HG03442 (cell line): ENCODE results near the gene EEF2KMT.
A peak's percentile ranks its signal among the peaks of the same experiment; 100 is the strongest.
"Not testable (repeated sequence)": the region's sequence is repeated elsewhere in the genome, so short reads cannot be mapped to it uniquely, and the experiment has no call there.

ENCODE experiments used
- ATAC-seq: cut with Tn5 transposase; IDR thresholded peaks from one replicate; pipeline ENCODE4 v1.9.1; 2021; ENCODE audit warnings: mild to moderate bottlenecking, moderate library complexity; ENCODE audit not compliant: unreplicated experiment

Gene EEF2KMT

DNA sequence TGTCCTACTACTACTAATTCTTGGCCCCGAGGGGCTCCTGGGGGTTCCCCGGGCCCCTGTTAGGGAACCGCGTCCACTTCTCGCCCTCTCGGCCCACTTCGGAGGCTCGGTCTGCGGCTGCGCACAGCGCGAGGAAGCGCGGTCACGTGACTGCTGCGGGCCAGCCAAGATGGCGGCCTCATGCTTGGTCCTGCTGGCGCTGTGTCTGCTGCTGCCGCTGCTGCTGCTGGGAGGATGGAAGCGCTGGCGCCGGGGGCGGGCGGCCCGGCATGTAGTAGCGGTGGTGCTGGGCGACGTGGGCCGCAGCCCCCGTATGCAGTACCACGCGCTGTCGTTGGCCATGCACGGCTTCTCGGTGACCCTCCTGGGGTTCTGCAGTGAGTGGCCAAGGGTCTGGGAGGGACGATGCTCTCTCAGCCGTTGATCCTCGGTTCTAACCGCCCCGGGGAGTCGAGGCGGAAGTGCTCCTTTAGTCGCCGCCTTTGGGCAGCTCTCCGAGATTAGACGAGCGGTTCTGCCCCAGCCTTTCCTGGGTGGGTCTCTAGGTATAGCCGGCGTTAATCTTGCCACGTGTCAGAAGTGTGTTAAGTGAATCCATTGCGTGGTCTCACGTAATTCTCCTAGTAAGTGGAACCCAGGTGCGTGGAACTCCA lies 25.8 kb downstream of the EEF2KMT start, which contains the start of gene ALG1:
Gene ALG1 (plus strand): TSS at position 163 of the 653 bp plus-strand sequence. CDS start 7 bp downstream, at position 170.
- peak; percentile 86 for ATAC-seq

DNA sequence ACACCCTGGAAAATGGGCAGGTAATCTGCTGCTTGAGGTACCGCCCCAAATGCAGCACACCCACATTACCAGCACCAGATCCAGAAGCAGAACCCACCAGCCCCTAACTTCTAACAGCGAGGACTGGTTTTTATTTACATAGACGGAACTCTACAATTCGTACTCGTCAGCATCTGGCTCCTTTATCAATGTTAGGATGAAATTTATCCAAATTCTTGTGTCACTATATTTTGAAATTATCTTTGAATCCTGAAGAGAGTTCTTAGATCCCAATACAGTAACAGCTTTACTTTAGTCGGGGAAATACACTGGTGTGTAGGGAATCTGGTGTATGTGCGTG lies 26.3 kb downstream of the EEF2KMT start:
- ATAC-seq, result no peak

DNA sequence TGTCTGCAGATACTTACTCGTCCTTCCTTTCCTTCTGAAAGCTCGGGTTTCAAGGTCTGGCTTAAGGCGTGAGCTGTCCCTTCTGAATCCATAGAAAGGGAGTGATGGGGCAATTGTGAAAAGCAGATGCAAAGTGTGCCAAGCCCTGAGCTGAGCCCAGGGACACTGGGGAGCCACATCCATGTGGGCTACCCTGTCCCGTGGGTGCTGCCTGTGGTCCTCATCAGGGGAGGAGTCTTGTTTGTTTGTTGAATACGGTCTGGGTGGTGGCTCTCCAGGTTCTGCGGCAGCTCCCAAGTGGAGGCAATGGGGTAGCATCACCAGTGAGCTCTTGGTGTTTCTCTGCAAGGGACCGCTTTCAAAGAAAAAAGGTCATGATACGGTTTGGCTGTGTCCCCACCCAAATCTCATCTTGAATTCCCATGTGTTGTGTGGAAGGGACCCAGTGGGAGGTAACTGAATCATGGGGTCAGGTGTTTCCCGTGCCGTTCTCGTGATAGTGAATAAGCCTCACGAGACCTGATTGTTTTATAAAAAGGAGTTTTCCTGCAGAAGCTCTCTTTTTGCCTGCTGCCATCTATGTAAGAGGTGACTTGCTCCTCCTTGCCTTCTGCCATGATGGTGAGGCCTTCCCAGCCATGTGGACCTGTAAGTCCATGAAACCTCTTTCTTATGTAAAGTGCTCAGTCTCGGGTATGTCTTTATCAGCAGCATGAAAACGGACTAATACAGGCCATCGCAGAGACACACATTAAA lies 27.0 kb downstream of the EEF2KMT start:
- no peak for ATAC-seq

DNA sequence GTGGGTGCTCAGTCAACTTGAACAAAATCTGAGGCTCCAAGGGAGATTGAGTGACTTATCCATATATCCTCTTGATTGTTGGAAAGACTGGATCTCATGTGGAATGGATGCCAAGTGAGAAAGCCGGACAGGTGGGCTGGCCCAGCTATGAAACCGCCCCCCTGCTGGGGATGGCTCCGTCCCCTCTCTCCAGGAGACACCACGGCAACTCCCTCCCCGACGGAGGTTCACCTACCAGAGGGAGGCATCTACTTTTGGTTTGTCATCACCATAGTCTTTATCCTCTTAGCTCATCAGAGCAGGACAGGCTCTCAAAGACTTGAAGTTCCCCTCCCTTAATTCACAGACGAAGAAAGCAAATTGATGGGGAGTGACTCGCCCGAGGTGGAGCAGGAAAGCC lies 27.7 kb downstream of the EEF2KMT start:
- no peak for ATAC-seq

DNA sequence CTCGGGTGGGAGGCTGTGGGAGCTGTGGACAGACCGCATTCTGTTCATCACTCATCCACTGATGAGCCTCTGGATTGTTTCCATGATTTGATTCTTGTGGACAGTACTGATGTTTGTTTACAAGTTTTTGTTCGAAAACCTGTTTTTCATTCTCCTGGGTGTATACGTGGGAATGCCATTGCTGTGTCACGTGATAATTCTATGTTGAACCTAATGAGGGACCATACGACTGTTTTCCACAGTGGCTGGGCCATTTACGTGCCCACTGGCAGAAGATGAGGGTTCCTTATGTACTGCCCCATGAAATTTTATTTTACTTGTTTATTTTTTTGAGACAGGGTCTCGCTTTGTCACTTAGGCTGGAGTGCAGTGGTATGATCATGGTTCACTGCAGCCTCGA lies 28.5 kb downstream of the EEF2KMT start:
- no peak for ATAC-seq

DNA sequence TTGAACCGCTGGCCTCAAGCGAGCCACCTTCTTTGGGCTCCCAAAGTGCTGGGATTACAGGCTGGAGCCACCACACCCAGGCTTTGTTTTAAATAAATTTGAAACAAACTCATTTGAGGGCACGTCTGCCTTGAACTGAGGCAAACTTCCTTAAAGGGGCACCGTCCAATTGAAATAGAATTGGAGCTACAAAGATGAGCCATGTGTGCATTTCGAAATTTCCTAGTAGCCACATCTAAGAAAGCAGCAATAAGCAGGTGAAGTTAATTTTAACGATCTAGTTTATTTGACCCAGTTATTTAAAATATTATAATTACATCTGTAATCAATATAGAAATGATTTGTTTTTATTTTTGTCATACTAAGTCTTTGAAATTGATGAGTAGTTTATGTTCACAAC lies 31.1 kb downstream of the EEF2KMT start:
- ATAC-seq, result no peak

DNA sequence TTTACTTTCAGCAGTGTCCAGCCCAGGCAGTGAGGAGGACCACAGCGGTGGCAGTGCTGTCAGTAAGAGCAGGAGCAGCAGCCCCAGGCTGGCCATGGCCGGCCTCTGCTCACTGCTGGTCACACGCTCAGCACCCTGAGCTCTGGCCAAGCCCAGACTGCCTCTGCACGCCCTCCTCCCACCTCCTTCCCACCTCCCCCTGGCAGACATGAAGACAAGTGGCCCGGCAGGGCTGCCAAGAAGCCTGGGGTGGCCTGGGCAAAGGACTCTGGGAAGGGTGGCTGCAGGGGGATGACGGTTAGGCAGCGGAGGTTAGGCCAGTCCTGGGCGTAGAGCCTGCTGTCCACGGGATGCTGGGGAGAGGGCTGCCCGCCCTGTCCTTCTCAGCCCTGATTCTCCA lies 31.8 kb downstream of the EEF2KMT start, which contains the start of gene C16orf89:
Gene C16orf89 (minus strand): TSS at position 144 of the 400 bp plus-strand sequence. CDS start 48 bp downstream, at position 96.
- ATAC-seq, result no peak

DNA sequence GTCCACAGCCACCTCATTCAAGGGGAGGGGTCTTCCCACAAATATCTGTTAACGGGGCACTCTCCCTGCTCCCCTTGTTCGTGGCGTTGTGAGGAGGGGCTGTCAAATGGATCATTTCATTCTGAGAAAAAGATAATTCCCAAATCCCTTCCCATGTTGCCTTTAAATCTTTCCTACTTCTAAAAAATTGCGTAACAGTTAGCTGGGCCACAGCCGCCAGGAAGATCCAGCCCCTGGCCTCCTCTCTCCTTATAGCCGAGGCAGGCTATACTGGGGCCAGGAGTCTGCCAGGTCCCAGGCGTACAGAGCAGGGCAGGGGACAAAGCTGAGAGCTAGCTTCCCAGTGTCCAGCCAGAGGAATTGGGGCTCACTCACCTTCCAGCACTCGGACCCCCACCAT lies 32.3 kb downstream of the EEF2KMT start:
- no peak for ATAC-seq

DNA sequence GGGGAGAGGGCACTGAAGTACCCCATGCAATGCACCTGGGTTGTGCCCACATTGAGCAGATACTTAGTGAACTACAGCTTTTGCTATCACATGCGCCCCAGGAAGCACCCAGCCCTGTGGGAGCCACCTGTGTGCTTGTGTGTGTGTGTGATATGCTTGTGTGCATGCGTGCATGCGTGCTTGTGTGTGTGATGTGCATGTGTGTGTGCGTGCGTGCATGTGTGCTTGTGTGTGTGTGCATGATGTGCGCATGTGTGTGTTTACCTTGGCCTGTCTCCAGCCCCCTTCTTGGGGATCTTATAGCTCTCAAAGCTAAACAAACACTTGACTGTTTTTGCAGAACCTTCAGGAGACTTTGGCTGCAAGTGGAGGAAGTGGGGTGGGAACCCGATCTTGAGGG lies 32.7 kb downstream of the EEF2KMT start:
- ATAC-seq, result no peak

DNA sequence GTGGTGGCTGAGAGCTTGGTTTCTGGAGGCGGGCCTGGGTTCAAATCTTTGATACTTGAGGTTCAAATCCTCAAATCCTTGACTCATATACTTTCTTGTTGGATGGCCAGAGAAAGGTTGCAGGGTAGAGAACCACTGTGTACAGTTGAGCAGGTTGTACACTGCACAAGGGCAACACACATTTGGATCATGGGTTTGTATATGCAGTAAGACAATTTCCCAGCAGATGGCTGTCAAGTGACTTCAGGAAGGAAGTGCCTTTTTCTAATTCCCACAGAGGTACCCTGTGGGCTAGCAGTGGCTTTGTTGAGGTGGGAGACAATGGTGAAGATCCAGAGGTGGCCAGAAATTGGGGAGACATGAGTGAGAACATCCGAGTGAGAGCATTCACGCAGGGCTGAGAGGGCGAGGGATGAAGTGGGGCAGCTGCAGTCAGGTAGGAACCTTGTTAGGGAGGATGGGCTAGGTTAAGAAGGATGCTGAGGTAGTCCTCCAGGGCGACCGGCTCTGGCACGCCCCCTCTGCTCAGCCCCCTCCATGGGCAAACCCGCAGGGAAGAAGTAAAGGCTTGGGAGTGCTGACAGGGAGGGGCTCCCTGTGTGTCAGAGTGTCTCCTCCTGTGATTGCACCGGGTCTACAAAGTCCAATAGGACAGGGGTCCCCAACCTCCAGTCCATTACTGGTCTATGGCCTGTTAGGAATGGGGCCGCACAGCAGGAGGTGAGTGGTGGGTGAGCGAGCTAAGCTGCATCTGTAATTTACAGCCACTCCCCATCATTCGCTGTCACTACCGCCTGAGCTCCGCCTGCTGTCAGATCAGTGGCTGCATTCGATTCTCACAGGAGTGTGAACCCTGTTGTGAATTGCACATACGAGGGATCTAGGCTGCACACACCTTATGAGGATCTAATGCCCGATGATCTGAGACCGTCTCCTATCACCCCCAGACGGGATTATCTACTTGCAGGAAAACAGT lies 34.5 kb downstream of the EEF2KMT start:
- no peak for ATAC-seq

DNA sequence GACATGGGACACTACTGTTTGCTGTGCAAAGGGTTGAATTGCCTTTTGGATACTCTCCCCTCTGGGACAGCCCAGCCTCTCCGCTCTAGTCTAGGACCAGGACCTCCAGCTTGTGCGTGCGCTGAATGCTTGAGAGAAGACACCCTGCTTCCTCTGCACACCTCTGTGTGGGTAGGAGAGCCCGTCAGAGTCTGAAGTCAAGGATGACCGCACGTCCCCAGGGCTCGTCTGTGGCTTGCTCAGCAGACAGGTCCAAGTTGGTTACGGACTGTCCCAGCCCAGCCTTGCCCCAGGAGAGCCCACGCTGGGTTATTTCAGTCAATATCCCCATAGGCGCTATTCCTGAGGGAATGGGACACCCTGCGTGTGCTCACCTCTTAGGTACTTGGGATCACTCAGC lies 35.5 kb downstream of the EEF2KMT start:
- ATAC-seq, result peak; percentile 78

DNA sequence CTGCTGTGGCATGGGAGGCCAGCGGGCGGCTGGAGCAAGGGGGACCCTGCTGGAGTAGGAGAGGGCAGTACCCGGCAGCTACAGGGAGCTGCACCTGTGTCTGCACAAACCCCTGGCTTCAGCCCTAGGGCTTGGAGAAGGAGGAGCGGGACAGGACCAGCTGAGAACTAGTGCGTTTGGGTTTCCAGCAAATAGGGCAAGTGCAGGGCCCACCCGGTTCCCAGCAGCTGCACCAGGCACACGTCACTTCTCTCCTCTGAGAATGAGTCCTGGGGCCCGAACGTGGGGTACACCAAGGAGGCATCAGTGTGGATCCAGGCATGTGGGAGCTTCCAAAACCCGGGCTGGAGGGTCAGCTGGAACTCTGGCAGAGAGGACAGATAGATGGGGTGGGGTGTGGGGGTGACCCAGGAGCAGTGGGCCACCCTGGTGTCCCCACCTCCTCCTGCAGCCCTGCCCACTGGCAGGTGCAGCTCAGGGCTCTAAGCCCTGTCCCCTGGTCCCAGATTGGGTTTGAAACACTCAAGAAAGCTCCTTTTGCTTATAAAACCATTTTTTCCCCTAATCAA lies 37.4 kb downstream of the EEF2KMT start:
- ATAC-seq, result no peak

DNA sequence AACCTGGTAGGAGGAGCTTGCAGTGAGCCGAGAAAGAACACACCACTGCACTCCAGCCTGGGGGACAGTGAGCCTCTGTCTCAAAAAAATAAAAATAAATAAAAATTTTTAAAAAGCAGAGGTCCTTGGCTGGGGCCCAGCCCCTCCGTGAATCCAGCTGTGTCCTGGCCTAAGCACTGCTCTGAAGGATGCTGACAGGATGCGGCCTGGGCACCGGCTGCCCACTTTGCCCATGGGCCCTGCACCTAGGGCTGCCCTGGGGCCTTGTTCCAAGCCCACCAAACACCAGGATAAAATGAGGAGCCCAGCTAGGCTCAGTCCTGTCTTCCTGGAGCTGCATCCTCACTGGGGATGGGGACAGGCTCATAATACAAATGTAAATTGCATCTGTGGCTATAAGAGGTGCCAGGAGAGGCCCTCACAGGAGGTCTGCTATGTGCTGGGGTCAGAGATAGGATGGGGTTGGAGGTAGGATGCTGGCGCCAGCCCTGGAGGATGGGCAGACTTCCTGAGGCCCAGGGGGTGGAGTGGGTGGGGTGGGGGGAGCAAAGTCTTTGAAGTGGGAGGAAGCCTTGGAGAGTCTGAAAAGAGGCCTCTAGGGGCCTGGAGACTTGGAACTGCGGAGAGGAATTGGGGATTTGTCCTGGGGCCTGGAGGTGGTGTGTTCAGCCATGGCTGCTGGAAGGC lies 38.1 kb downstream of the EEF2KMT start:
- no peak for ATAC-seq

DNA sequence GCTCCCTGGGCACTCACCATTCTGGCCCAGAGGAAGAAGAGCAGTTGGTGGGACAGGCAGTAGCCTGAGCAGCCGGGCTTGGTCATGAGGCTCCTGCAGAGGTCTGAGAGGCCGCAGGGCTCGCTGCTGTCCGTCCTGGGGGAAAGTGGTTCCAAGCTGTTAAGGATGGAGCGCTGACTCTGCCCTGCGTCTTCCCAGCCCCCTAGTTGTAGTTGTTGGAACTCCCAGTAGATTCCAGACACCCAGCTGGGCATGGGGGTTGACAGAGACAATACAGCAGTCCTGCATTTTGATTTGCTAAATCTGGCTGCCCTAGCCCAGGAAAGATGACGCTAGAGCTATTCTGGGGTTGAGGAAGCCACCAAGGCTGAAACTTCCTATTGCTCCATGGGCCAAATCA lies 39.1 kb downstream of the EEF2KMT start:
- ATAC-seq, result no peak

DNA sequence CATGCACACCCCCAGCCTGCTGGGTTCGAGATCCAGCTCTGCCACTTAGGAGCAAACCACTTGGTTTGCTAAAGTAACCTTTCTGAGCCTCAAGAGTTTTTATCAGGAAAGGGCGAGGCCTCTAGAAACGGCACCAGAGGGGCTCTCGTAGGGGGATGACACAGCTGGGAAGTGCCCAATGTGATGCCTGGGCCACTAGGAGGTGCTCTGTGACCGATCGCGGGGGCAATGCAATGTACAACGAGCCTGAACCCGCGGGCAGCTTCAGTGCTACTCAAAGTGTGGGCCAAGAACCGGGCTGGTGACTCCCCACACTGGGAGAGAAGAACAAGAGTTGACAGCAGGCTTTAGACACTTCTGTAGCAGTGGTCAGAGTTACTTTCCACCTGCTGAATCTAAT lies 41.2 kb downstream of the EEF2KMT start:
- no peak for ATAC-seq

DNA sequence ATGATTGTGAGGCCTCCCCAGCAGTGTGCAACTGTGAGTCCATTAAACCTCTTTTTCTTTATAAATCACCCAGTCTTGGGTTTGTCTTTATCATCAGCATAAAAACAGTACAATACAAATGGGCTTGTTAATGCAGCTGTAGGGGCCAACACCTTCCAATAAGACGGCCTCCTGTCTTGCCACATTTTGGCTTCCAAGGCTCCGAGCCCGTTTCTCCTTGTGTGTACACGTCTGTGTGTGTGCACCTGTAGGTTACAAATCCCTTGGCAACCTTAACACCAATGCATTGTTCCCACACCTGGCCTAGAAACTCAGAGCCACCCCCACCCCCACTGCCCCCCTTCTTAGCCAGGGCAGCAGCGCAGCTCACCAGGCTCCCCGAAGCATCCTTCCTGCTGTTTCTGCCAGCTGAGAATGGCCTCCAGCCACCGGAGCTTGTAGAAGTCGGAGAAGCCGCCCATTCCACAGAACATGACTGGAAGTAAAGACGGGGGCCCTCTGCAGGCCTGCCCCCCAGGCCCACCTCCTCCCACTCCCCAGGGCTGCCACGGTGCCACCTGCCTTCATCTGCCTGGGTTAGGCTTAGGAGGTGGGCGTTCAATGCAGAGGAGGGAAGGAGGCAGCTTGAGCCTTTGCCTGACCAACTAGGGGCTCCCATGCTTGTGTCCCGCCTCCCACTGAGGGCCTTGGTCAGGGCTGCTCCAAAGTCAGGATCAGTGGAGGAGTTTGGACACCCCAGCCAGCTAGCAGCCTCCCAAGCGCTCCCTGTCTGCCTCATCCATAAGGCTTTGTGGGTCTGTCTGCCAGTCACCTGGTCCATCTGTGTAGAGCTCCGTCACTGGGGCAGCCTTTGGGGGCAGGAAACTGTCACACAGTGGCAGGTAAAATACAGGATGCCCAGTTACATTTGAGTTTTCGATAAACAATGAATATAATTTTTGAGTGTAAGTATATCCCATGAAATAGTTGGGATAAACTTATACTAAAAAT lies 42.4 kb downstream of the EEF2KMT start:
- no peak for ATAC-seq

DNA sequence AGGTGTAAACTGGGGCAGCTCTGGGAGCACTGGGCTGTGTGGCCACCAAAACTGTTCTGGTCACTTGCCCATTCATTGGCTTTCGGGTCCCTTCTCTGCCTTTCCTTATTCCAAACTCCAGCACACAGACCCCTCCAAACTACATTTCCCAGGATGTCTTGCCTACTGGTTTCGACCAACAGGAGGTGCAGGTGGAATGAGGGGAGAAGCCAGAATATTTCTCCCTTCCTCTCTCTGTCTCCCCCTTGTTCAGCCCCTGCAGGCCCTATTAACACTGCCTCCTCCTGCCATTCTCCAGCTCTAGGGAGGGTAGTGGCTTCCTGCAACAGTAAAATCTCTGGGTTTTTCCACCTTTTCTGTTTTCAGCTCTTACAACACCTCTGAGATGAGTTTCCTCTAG lies 50.7 kb downstream of the EEF2KMT start:
- no peak for ATAC-seq

DNA sequence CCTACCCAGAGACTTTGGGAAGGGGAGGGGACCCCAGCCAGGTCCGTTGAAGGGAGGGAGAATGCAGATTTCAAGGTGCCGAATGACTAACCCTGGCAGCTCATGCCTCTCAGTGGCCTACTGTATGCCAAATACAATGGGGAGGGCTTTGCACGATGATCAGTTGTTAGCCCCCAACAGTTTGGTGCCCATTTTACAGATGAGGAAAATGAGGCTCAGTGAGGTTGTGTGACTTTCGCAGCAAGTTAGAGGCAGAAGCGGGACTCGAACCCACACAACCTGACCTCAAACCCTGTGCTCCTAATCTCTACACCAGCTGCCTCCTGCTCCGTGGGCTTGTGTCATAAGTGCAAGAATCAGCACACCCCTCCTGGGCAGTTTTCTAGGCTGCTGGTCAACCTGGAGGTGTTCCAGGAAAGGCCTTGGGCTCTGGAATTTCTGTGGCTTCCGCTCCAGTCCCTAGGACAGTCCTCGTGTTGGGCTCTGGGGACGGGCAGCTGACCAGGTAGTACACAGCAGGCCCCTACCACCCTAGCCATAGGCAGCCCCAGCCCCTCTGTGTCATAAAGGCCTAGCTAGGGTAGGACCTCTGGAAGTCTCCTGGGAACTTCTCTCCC lies 52.0 kb downstream of the EEF2KMT start:
- no peak for ATAC-seq

DNA sequence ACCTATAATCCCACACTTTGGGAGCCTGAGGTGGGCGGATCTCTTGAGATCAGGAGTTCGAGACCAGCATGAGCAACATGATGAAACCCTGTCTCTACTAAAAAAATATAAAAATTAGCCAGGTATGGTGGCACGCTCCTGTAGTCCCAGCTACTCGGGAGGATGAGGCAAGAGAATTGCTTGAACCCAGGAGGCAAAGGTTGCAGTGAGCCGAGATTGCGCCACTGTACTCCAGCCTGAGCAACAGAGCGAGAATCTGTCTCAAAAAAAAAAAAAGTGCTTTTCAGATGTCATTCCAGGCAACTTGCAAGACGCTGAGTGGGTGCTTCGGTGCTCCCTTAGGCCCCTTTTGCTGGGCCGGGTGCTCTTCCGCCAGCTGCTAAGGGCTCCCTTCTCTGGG lies 53.0 kb downstream of the EEF2KMT start:
- ATAC-seq, result not testable (repeated sequence)
